Measurements from ENCODE around the gene SUSD6. TPM values are rescaled to one million over a fixed set of nuclear protein-coding genes. Genes with fewer than 3 reads are reported as not detected.

SUSD6 gene
- total RNA-seq, 1 experiment from 2014 or later, result 3.7 TPM

DNA sequence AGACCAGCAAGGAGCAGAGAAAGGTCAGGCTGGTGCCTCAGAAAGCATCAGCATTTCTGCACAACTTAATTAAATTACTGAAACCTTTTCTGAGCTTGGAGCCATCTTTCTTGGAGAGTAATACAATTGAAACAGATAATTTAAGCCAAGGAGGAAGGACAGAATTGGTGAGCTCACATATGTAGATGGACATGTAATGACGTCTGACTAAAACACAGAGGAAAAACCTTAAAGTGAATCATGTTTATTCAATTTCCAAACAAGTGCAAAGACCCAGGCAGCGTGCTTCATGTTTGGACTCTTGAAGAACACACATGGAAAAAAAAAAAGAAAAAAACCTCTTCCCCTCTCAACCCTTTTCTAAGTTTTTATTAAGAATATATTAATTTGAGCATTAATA, 19.0 kb downstream of the SUSD6 start:
- no peaks in the 10 kb centered on the region for H3K9me3 ChIP-seq (ENCODE audit: control insufficient read depth, low read depth, low read length)
- no peaks in the 10 kb centered on the region for H3K27me3 Mint-ChIP-seq (ENCODE audit: low read depth)
- no peak overlapping the region for H3K4me3 Mint-ChIP-seq
- H3K4me1 ChIP-seq (ENCODE audit: insufficient read depth, low read length), result peaks cover 6% of the 10 kb centered on the region; the same call in 1 of the 2 replicates
- no peaks in the 10 kb centered on the region for H3K79me2 ChIP-seq (ENCODE audit: insufficient read depth, low read length)
- no peak overlapping the region for H2BK120ac ChIP-seq (ENCODE audit: low read depth, low read length, poor library complexity, severe bottlenecking)
- no peak overlapping the region for H4K8ac ChIP-seq (replicated peaks; ENCODE audit: insufficient read length, low read depth, low read length)
- H3K27ac Mint-ChIP-seq, result no peak overlapping the region; a peak in 1 of 7 replicates
- no peak overlapping the region for H3K56ac ChIP-seq (ENCODE audit: insufficient read length, low read depth, low read length)
- H4K20me1 ChIP-seq (ENCODE audit: control insufficient read depth, insufficient read depth, insufficient read length), result no peaks in the 10 kb centered on the region
- no peak overlapping the region for H4K91ac ChIP-seq (ENCODE audit: insufficient read length, low read depth, low read length)
- H2AFZ ChIP-seq (ENCODE audit: low read length), result no peak overlapping the region
- H4K5ac ChIP-seq (ENCODE audit: insufficient read length, low read depth, low read length), result no peak overlapping the region
- H3K79me1 ChIP-seq (ENCODE audit: insufficient read depth, low read depth, low read length, poor library complexity, severe bottlenecking), result no peaks in the 10 kb centered on the region
- H2BK5ac ChIP-seq (ENCODE audit: insufficient read length, low read length), result no peak overlapping the region
- H3K9ac ChIP-seq (ENCODE audit: extremely low read depth, insufficient read length, low read length), result no peak overlapping the region
- TF ChIP-seq, protein P1, sequence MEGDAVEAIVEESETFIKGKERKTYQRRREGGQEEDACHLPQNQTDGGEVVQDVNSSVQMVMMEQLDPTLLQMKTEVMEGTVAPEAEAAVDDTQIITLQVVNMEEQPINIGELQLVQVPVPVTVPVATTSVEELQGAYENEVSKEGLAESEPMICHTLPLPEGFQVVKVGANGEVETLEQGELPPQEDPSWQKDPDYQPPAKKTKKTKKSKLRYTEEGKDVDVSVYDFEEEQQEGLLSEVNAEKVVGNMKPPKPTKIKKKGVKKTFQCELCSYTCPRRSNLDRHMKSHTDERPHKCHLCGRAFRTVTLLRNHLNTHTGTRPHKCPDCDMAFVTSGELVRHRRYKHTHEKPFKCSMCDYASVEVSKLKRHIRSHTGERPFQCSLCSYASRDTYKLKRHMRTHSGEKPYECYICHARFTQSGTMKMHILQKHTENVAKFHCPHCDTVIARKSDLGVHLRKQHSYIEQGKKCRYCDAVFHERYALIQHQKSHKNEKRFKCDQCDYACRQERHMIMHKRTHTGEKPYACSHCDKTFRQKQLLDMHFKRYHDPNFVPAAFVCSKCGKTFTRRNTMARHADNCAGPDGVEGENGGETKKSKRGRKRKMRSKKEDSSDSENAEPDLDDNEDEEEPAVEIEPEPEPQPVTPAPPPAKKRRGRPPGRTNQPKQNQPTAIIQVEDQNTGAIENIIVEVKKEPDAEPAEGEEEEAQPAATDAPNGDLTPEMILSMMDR (conservative IDR thresholded peaks at IDR 0.05), result no peak
- H2AK5ac ChIP-seq (ENCODE audit: insufficient read length, low read length), result no peak overlapping the region
- no peak overlapping the region for H3K27ac ChIP-seq (ENCODE audit: insufficient read length, low read depth, low read length)
- H3K27me3 ChIP-seq (ENCODE audit: insufficient read depth, low read length), result no peaks in the 10 kb centered on the region
- H3T11ph ChIP-seq (ENCODE audit: low read length), result no peak overlapping the region
- H3K18ac ChIP-seq (ENCODE audit: insufficient read length, low read depth, low read length), result no peak overlapping the region
- no peak overlapping the region for H2BK12ac ChIP-seq (ENCODE audit: insufficient read length, low read depth, low read length)
- H3K23me2 ChIP-seq (ENCODE audit: insufficient read length, low read depth, low read length, poor library complexity, severe bottlenecking), result no peaks in the 10 kb centered on the region
- H3K36me3 Mint-ChIP-seq (ENCODE audit: insufficient read depth in 1 of 3, low read depth in 3 of 3), result no peaks in the 10 kb centered on the region
- no peak overlapping the region for H3K23ac ChIP-seq (ENCODE audit: insufficient read length, low read depth, low read length)
- DNase-seq, result no peak
- no peaks in the 10 kb centered on the region for H3K9me3 Mint-ChIP-seq
- H3K14ac ChIP-seq (ENCODE audit: insufficient read depth, low read length), result no peak overlapping the region
- peaks cover 55% of the 10 kb centered on the region in 2 experiments for H3K4me1 Mint-ChIP-seq
- H3K4ac ChIP-seq (ENCODE audit: low read depth, low read length), result no peak overlapping the region
- no peak overlapping the region for H2BK15ac ChIP-seq (ENCODE audit: low read depth, low read length)
- H2BK20ac ChIP-seq (ENCODE audit: low read depth, low read length, poor library complexity, severe bottlenecking), result no peak overlapping the region
- no peak overlapping the region for H3K4me2 ChIP-seq (ENCODE audit: insufficient read depth, insufficient read length, low read length)
- WGBS (ENCODE audit: extremely low coverage, insufficient read length, low lambda C conversion rate), result no CpG with 5 or more reads among the region's 2 CpGs
